T-helper 9 cell (primary cell): ENCODE data around the gene CCNT2.
"Not testable (repeated sequence)": the region's sequence is repeated elsewhere in the genome, so short reads cannot be mapped to it uniquely, and the experiment has no call there.

Source experiments
- DNase-seq: peaks from one replicate; pipeline ENCODE4 v3.0.0-alpha.2; 2020

Gene CCNT2

GRCh38 chr2:134976074-134976702 is 57.6 kb downstream of the CCNT2 start:
- DNase-seq, result no peak

GRCh38 chr2:134977104-134977503 is 58.5 kb downstream of the CCNT2 start:
- DNase-seq, result not testable (repeated sequence)

- DNase-seq, result no peak
Observed at GRCh38 chr2:134979221-134979620, 60.6 kb downstream of the CCNT2 start.

DNA sequence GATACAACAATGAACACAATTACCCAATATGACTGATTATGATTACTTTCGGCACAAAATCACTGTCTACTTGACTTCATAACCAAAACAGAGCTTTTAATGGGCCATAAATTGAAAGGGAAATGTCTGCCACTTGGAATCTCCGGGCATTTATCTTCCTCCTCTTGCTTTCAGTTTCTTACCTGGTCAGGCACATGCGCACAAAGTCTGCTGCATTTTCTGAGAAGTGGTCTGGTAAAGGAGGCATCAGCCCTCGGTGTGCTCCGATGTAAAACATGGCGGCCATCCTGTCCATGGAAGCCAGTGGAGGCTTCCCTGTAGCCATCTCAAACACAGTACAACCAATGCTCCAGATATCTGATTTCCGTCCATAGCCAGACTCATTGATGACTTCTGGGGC is 62.0 kb downstream of the CCNT2 start:
- DNase-seq, result no peak

DNA sequence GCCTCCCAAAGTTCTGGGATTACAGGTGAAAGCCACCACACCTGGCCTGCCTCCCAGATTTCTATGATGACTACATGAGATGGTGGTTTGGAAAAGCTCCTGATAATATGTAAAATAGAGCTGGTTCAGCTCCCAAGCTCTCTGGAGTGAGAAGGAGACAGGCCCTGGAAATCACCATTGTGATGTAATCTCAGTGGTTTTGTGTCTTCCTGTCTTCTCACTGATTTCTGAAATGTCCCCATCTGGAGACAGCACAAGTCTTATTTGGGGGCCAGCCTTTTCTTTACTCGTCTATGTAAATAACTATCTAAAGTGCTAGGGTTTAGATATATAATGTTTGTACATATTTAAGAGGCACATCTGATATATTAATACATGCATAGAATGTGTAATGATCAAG is 64.0 kb downstream of the CCNT2 start:
- DNase-seq, result no peak

DNA sequence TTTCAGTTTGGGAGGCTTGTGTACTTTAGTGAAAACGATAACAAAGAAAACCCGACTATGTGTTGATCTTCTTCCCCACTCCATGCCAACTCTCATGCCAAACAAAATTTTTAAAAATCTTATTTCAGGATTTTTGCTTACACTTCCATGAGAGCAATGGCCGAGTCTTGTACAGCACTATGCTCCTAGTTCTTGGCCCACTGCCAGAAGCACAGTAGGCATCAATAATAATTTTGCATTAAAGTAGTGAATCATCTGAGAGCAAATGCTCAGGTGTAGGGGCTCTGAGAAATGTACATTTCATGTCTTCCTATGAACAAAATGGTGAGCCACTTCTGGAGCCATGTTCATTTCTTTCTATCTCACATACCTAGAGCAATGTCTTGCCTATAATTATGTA is 66.4 kb downstream of the CCNT2 start:
- DNase-seq, result no peak

- no peak for DNase-seq
Observed at GRCh38 chr2:134988994-134989605, 70.5 kb downstream of the CCNT2 start.

- no peak for DNase-seq
Observed at GRCh38 chr2:134999521-134999920, 80.9 kb downstream of the CCNT2 start.

GRCh38 chr2:135002836-135003235 is 84.2 kb downstream of the CCNT2 start:
- DNase-seq, result no peak

GRCh38 chr2:135004005-135004746 is 85.6 kb downstream of the CCNT2 start:
- DNase-seq, result peak; percentile 64

DNA sequence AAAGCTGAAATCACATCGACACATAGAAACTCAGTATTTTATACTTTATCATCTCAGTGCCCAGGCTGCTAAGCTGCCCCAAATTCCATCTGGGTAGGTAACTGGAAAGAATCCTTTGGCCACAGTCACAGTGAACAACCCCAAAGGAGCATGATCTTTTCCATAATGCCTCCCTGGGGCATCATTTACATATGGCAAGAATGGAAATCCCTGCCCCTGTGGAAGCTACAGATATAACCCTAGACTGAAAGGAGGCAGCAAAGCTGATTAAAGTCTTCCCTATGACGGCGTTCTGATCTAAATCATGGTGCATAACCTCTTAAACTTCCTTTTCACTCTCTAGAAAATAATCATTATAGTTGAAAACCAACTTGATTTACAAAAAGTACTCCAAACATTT is 87.1 kb downstream of the CCNT2 start:
- no peak for DNase-seq
